Subcutaneous abdominal adipose tissue (tissue), 5 donors: ENCODE measurements around the gene UGGT2.
A peak's percentile ranks its signal among the peaks of the same experiment; 100 is the strongest.

ENCODE experiments used
- H3K27ac ChIP-seq: one replicate; pipeline ENCODE4 v1.7.0; 2013; ENCODE audit warnings: low read depth, mild to moderate bottlenecking, inconsistent platforms, low read length, moderate library complexity
- H3K27me3 ChIP-seq, 5 donors: one replicate each; pipeline ENCODE4 v1.7.0; 2013; ENCODE audit warnings: low read length in 5 of 5, inconsistent platforms in 1 of 5; ENCODE audit not compliant: control insufficient read depth in 5 of 5, insufficient read depth in 4 of 5
- H3K36me3 ChIP-seq, 5 donors: one replicate each; pipeline ENCODE4 v1.7.0; 2013; ENCODE audit warnings: low read length in 5 of 5; ENCODE audit not compliant: control insufficient read depth in 5 of 5, insufficient read depth in 5 of 5
- H3K4me1 ChIP-seq, 5 donors: one replicate each; pipeline ENCODE4 v1.7.0; 2013; ENCODE audit warnings: low read length in 5 of 5, mild to moderate bottlenecking in 3 of 5, moderate library complexity in 1 of 5; ENCODE audit not compliant: control insufficient read depth in 5 of 5, insufficient read depth in 5 of 5
- H3K4me3 ChIP-seq, 5 donors: one replicate each; pipeline ENCODE4 v1.7.0; 2013; ENCODE audit warnings: low read length in 5 of 5, low read depth in 1 of 5
- H3K9ac ChIP-seq, 5 donors: one replicate each; pipeline ENCODE4 v1.7.0; 2013; ENCODE audit warnings: low read length in 5 of 5, mild to moderate bottlenecking in 4 of 5, moderate library complexity in 3 of 5
- H3K9me3 ChIP-seq, 5 donors: one replicate each; pipeline ENCODE4 v1.7.0; 2013; ENCODE audit warnings: low read length in 5 of 5; ENCODE audit not compliant: control insufficient read depth in 5 of 5
- donor health status: healthy.
- donor health status: healthy.
- donor health status: healthy.
- donor health status: healthy.
- donor health status: healthy.

UGGT2 gene

DNA sequence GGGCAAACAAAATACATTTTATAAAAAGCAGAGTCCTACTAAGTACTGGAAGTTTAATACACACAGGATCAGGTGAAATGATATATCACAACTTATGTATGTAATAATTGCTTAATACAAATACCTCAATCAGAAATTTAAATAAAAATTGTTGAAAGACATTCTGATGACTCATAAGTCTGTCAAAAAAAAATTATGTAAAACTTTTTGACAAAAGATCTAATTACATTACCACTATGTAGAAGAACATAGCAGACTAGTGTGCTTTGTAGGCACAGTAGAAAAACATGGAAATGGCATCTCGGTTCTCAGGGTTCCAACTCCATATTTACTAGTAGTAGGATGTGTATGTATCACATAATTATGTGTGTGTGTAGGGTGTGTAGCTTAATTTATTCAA lies 220.1 kb downstream of the UGGT2 start:
- Histone ChIP-seq H3K27ac (no peak overlapping the region), H3K27me3 (no peaks in the 10 kb centered on the region), H3K4me1 (peaks cover 0 to 7% (median 4%) of the 10 kb centered on the region in 5 donors), H3K36me3 (peaks cover 0 to 5% (median 4%) of the 10 kb centered on the region in 5 donors), H3K4me3 (no peak overlapping the region), H3K9me3 (peaks cover 0 to 5% (median 0%) of the 10 kb centered on the region in 5 donors), H3K9ac (no peak overlapping the region)

DNA sequence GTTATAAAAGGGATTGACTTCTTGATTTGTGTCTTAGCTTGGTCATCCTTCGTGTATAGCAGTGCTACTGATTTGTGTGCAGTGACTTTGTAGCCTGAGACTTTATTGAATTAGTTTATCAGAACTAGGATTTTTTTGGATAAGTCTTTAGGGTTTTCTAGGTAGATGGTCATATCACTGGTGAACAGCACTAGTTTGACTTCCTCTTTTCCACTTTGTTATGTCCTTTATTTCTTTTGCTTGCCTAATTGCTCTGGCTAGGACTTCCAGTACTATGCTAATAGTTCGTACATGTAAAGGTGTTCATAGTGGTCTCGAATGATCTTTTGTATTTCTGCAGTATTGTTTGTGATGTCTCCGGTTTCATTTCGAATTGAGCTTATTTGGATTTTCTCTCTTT lies 230.9 kb downstream of the UGGT2 start:
- H3K9ac ChIP-seq: no peak overlapping the region
- no peaks in the 10 kb centered on the region for H3K9me3 ChIP-seq
- H3K4me1 ChIP-seq: no peaks in the 10 kb centered on the region
- no peak overlapping the region for H3K4me3 ChIP-seq
- peaks cover 6 to 15% (median 8%) of the 10 kb centered on the region in 5 donors for H3K36me3 ChIP-seq
- H3K27me3 ChIP-seq: no peaks in the 10 kb centered on the region
- H3K27ac ChIP-seq: no peak overlapping the region

DNA sequence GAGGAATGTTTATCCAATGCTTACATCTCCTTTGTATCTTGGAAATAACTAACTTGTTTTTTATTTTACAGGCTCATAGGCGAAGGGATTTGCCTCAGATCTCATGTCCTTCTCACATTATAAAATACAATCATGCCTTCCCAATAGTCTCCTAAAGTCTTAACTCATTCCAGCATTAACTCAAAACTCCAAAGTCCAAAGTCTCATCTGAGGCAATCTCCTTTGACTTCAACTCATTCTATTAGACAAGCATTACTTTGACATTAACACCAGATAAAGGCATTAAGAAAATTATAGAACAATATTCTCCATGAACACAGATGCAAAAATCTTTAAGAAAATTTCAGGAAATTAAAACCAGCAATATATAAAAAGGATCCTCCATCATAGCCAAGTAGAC lies 238.7 kb downstream of the UGGT2 start:
- H3K27ac ChIP-seq: no peak overlapping the region
- H3K9me3 ChIP-seq: peaks cover 0 to 12% (median 11%) of the 10 kb centered on the region in 5 donors
- no peak overlapping the region for H3K4me3 ChIP-seq
- H3K36me3 ChIP-seq: peaks cover 4 to 23% (median 9%) of the 10 kb centered on the region in 5 donors
- no peaks in the 10 kb centered on the region for H3K27me3 ChIP-seq
- H3K9ac ChIP-seq: no peak overlapping the region
- no peaks in the 10 kb centered on the region for H3K4me1 ChIP-seq

DNA sequence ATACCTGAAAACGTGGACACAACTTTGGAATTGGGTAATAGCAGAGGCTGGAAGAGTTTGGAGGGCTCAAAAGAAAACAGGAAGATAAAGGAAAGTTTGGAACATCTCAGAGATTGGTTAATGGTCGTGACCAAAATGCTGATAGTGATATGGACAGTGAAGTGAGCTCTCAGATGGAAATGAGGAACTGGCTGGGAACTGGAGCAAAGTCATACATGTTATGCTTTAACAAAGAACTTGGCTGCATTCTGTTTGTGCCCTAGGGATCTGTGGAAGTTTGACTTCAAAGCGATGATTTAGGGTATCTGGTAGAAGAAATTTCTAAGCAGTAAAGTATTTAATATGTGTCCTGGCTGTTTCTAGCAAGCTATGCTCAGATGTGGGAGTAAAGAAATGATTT lies 240.1 kb downstream of the UGGT2 start:
- Histone ChIP-seq H3K9ac (no peak overlapping the region), H3K27ac (no peak overlapping the region), H3K4me3 (no peak overlapping the region), H3K36me3 (peaks cover 4 to 23% (median 11%) of the 10 kb centered on the region in 5 donors), H3K27me3 (no peaks in the 10 kb centered on the region), H3K4me1 (no peaks in the 10 kb centered on the region), H3K9me3 (peaks cover 0 to 16% (median 11%) of the 10 kb centered on the region in 5 donors)

DNA sequence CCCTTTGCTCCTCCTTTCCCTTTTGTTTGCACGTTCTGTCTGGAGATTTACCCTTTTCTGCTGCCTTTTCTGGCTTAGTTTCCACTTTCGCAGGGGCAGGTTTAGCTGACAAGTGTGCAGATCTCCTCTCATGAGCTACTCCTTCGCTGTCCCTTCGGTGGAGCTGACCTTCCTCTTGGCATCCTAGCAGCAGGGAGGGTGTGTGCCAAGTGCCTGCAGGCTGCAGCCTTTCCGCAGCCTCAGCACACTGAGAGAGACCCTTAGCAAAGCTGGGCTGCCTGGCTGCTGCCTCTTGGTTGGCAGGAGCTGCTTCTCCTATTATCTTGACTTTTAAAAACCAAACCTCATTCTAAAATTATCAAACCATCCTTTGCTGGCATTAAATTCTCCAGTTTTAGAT lies 243.8 kb downstream of the UGGT2 start:
- Histone ChIP-seq H3K9ac (no peak overlapping the region), H3K27ac (no peak overlapping the region), H3K9me3 (peaks cover 0 to 22% (median 16%) of the 10 kb centered on the region in 5 donors), H3K27me3 (no peaks in the 10 kb centered on the region), H3K36me3 (peaks cover 2 to 12% (median 7%) of the 10 kb centered on the region in 5 donors), H3K4me1 (no peaks in the 10 kb centered on the region), H3K4me3 (peak overlapping the region in 1 of 5 donors; percentile 25)

DNA sequence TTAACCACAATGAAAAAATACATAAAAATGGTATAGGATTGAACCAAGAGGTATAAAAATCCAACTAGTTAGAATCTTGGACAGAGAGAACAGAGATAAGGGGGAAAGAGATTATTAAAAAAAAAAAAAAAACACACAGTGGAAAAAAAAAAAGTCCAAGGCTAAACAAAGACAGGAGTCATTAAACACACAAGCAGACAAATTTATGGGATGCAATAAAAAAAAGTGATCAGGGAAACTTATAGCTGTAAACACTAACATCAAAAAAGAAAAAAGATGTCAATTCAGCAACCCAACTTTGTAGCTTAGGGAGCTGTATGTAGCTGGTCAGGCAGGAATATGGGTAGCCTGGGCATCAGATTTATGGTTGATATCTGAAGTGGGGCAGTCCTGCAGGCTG lies 247.3 kb downstream of the UGGT2 start:
- Histone ChIP-seq H3K36me3 (peaks cover 0 to 5% (median 2%) of the 10 kb centered on the region in 5 donors), H3K9ac (no peak overlapping the region), H3K9me3 (peaks cover 0 to 13% (median 7%) of the 10 kb centered on the region in 5 donors), H3K4me3 (no peak overlapping the region), H3K27ac (no peak overlapping the region), H3K27me3 (no peaks in the 10 kb centered on the region), H3K4me1 (no peaks in the 10 kb centered on the region)

DNA sequence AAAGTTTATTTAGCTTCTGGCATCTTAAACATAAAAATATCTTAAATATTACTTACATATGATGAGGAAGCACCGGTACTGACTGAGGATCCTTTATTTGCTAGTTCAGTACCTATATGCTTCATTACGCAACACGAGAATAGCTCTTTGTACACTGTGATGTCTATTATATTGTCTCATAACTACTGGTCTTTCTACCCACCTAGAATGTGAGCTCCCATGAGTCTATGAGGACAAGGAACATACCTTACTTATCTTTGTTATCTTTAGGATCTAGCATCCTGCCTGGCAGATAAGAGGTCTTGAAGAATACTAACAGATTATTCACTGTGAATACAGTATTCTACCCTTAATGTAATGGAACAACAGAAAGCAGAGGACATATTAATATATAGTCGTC lies 251.4 kb downstream of the UGGT2 start:
- no peaks in the 10 kb centered on the region for H3K27me3 ChIP-seq
- H3K27ac ChIP-seq: no peak overlapping the region
- H3K9ac ChIP-seq: no peak overlapping the region
- peaks cover 0 to 7% (median 0%) of the 10 kb centered on the region in 5 donors for H3K4me1 ChIP-seq
- no peak overlapping the region for H3K4me3 ChIP-seq
- peaks cover 0 to 5% (median 0%) of the 10 kb centered on the region in 5 donors for H3K36me3 ChIP-seq
- H3K9me3 ChIP-seq: peaks cover 0 to 9% (median 2%) of the 10 kb centered on the region in 5 donors

DNA sequence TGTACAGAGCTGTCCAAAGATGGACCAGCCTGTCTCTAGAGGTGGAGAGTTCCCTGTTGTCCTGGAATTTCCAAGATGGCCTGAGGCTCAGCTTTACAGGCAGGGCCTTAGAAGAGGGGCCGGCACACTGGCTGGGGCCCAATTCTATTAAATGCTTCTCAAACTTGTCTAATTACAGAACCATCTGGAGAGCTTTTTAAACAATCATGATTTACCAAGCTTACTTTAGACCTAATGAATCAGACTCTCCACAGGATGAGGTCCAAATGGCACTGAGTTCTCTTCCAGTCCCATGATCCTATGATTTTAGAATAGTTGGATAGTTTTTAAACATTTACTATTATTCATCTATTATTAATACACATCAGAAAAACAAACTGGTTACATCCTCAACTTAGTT lies 252.8 kb downstream of the UGGT2 start:
- Histone ChIP-seq H3K4me1 (peaks cover 0 to 7% (median 0%) of the 10 kb centered on the region in 5 donors), H3K9ac (no peak overlapping the region), H3K4me3 (no peak overlapping the region), H3K27ac (no peak overlapping the region), H3K27me3 (no peaks in the 10 kb centered on the region), H3K36me3 (peaks cover 0 to 8% (median 0%) of the 10 kb centered on the region in 5 donors), H3K9me3 (peaks cover 0 to 2% (median 0%) of the 10 kb centered on the region in 5 donors)

DNA sequence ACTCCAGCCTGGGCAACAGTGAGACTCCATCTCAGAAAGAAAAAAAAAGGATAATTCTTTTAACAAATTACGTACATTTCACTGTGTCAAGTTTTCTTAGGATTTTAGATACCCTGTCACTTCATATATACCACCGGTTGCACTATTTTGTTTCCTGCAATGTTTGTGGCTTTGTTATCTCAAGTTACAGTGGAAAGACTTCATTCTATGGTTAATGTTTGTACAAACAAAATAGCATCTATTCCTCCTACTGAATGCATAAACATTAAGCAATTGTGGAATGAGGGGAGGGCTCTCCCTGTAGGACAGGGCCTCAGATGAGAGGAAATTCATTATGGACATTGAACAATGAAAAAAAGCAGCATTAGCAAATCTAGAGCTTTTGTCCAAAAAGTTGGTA lies 256.2 kb downstream of the UGGT2 start:
- Histone ChIP-seq H3K27me3 (no peaks in the 10 kb centered on the region), H3K27ac (no peak overlapping the region), H3K4me1 (peaks cover 0 to 7% (median 0%) of the 10 kb centered on the region in 5 donors), H3K9me3 (no peaks in the 10 kb centered on the region), H3K36me3 (peaks cover 11 to 24% (median 12%) of the 10 kb centered on the region in 5 donors), H3K4me3 (no peak overlapping the region), H3K9ac (no peak overlapping the region)

DNA sequence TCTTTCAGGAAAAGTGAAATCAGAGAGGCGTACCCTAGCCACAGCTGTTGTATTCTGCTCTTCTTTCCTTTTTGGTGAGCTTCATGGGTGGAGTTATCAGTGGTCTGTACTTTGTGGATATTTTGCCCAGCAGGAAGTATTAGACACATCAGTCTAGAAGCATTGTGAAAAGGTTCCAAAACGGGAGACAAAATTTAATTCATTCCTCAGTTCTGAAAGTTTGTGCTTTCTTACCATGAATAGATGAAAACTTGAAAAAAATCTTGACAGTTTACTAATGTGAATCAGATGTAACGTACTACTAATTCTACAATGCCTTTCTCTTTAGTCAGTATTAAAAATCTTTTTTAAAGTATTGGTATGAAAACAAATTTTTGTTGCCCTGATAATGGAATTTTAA lies 259.4 kb downstream of the UGGT2 start:
- H3K27me3 ChIP-seq: no peaks in the 10 kb centered on the region
- H3K9ac ChIP-seq: no peak overlapping the region
- H3K9me3 ChIP-seq: peaks cover 0 to 2% (median 0%) of the 10 kb centered on the region in 5 donors
- peaks cover 19 to 43% (median 26%) of the 10 kb centered on the region in 5 donors for H3K36me3 ChIP-seq
- no peak overlapping the region for H3K27ac ChIP-seq
- H3K4me3 ChIP-seq: no peak overlapping the region
- H3K4me1 ChIP-seq: no peaks in the 10 kb centered on the region
